ENCODE data around the gene KCND3.

Gene KCND3

GRCh38 chr1:111723091-111723806 is 266.2 kb downstream of the KCND3 start:
- H3K27ac ChIP-seq (ENCODE audit: poor library complexity, severe bottlenecking): no peak overlapping the region
- H3K27me3 ChIP-seq (ENCODE audit: insufficient read depth, poor library complexity, severe bottlenecking): no peaks in the 10 kb centered on the region
- H3K4me3 ChIP-seq (ENCODE audit: severe bottlenecking): no peak overlapping the region
- ATAC-seq (ENCODE audit: low read depth) (no peak), DNase-seq (ENCODE audit: low spot score) (no peak)
- no peaks in the 10 kb centered on the region for H3K36me3 ChIP-seq (ENCODE audit: low read depth)
- no peaks in the 10 kb centered on the region for H3K9me3 ChIP-seq (ENCODE audit: severe bottlenecking)
- H3K4me1 ChIP-seq (ENCODE audit: insufficient read depth, poor library complexity, severe bottlenecking): no peaks in the 10 kb centered on the region
- no peak for TF ChIP-seq CTCF (IDR thresholded peaks at IDR 0.05; ENCODE audit: poor library complexity, severe bottlenecking)

DNA sequence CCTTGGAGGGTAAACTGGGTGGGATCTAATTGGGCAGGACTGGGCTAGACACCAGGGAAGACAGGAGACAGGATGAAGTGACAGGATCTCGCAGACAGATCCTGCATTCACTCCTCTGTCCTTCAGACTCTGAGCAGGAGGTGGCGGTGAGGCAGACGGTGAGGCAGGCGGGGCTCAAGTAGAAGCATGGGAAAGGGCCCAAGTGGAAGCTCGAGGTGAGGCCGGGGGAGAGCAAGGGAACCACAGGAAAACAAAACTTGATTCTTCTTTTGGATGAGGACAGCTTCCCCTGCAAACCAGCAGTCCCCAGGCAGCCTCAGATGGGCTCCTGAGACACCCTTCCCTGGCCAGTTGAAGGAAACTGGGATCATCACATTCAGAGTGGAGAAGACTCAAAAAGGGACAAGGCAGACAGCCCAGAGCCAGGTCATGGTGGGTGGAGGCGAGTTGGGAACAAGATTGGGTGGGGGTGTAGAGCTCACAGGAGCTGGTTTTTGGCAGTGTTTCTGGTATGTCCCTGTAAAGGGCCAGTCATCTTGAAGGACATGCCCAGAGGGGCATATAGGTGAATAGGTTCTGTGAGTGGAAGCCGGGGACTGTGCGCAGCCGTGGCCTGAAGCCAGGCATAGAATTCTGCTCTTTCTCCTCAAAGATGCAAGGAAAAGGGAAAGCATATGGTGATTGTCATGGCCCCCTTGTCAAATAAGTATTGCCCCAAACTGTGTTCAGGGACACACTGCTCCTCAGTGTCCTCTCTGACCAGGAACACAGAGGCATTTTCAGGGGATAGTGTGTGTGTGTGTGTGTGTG is 268.3 kb downstream of the KCND3 start:
- no peak for DNase-seq (ENCODE audit: low spot score)
- H3K27ac ChIP-seq (ENCODE audit: poor library complexity, severe bottlenecking): no peak overlapping the region
- H3K9me3 ChIP-seq (ENCODE audit: severe bottlenecking): no peaks in the 10 kb centered on the region
- no peaks in the 10 kb centered on the region for H3K4me1 ChIP-seq (ENCODE audit: insufficient read depth, poor library complexity, severe bottlenecking)
- H3K4me3 ChIP-seq (ENCODE audit: severe bottlenecking): no peak overlapping the region
- TF ChIP-seq CTCF (IDR thresholded peaks at IDR 0.05; ENCODE audit: poor library complexity, severe bottlenecking): no peak
- ATAC-seq (ENCODE audit: low read depth): 0 out of 3 replicates have a peak, but pooled peaks have one; percentile 6
- H3K27me3 ChIP-seq (ENCODE audit: insufficient read depth, poor library complexity, severe bottlenecking): no peaks in the 10 kb centered on the region
- no peaks in the 10 kb centered on the region; the same call in 1 of the 2 replicates for H3K36me3 ChIP-seq (ENCODE audit: low read depth)
